HG03025 (cell line): Measurements from ENCODE around the gene RPP25L.

ENCODE experiments used
- ATAC-seq: cut with Tn5 transposase; IDR thresholded peaks from one replicate; pipeline ENCODE4 v1.9.1; 2021; ENCODE audit warnings: mild to moderate bottlenecking, moderate library complexity; ENCODE audit not compliant: unreplicated experiment, low FRiP score

The RPP25L gene

GRCh38 chr9:34588671-34589635 is 22.9 kb downstream of the RPP25L start:
- ATAC-seq = no peak

- no peak for ATAC-seq
Observed at GRCh38 chr9:34587271-34587670, 24.6 kb downstream of the RPP25L start.

- no peak for ATAC-seq
Observed at GRCh38 chr9:34585946-34586669, 25.8 kb downstream of the RPP25L start.

- no peak for ATAC-seq
Observed at GRCh38 chr9:34584970-34585369, 26.9 kb downstream of the RPP25L start.

- ATAC-seq = no peak
Observed at GRCh38 chr9:34582787-34583186, 29.1 kb downstream of the RPP25L start.

- ATAC-seq = no peak
Observed at GRCh38 chr9:34581318-34581717, 30.6 kb downstream of the RPP25L start.

- no peak for ATAC-seq
Observed at GRCh38 chr9:34580358-34580757, 31.5 kb downstream of the RPP25L start.

- no peak for ATAC-seq
Observed at GRCh38 chr9:34579808-34580163, 32.1 kb downstream of the RPP25L start.

GRCh38 chr9:34579104-34579807 is 32.6 kb downstream of the RPP25L start:
- no peak for ATAC-seq

- ATAC-seq = no peak
Observed at GRCh38 chr9:34578241-34579103, 33.4 kb downstream of the RPP25L start.

- ATAC-seq = no peak
Observed at GRCh38 chr9:34577400-34578240, 34.3 kb downstream of the RPP25L start.

GRCh38 chr9:34576597-34577399 is 35.1 kb downstream of the RPP25L start:
- no peak for ATAC-seq

- no peak for ATAC-seq
Observed at GRCh38 chr9:34575862-34576596, 35.9 kb downstream of the RPP25L start.

GRCh38 chr9:34575241-34575640 is 36.7 kb downstream of the RPP25L start:
- ATAC-seq = no peak

GRCh38 chr9:34574571-34574970 is 37.3 kb downstream of the RPP25L start:
- ATAC-seq = no peak

- ATAC-seq = no peak
Observed at GRCh38 chr9:34573599-34574325, 38.1 kb downstream of the RPP25L start.

GRCh38 chr9:34572628-34573027 is 39.3 kb downstream of the RPP25L start:
- no peak for ATAC-seq
